Measurements from ENCODE around the gene GABARAPL2. TPM values are rescaled to one million over a fixed set of nuclear protein-coding genes. Genes with fewer than 3 reads are reported as not detected.
"Not testable (repeated sequence)": the region's sequence is repeated elsewhere in the genome, so short reads cannot be mapped to it uniquely, and the experiment has no call there.

GABARAPL2 gene
- total RNA-seq, 1 donor from 2014 or later: 70.4 TPM

DNA sequence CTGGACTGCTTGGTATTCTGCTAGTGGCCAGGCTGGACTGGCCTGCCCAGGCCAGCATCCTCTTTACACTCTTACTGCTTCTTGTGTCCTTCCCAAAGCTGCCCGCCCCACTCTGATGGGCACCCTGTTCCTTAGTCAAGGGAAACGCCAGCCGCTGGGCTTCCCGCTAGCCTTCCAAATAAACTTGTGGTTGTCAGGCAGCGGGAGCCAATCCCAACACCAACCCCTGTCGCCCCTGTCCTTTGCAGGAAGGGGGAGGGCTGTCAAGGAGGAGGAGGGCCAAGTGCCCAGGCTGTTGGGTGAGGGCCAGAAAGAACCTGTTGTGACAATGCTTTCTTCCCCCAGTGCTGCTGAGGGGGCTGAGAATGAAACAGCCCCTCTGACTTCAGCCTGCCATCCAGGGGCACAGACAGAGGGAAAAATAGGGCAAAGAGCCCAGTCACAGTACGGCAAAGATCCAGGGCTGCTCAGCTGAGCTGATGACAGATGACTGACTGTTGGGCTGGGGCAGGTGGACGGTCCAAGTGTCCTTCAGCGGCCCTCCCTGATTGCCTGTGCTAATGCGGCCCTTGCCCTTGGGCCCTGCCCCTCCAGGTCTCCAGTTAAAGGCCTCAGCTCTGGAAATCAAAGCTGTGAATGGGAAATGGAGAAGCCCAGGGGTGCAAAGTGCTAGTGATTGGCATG, 27.2 kb upstream of the GABARAPL2 start:
- H3K27me3 Mint-ChIP-seq; DNase-seq; intact Hi-C loops (cut with micrococcal nuclease); H3K4me1 Mint-ChIP-seq; H3K36me3 Mint-ChIP-seq (ENCODE audit: low read depth); H3K9me3 Mint-ChIP-seq; H3K27ac Mint-ChIP-seq; H3K4me3 Mint-ChIP-seq: not testable (repeated sequence)

DNA sequence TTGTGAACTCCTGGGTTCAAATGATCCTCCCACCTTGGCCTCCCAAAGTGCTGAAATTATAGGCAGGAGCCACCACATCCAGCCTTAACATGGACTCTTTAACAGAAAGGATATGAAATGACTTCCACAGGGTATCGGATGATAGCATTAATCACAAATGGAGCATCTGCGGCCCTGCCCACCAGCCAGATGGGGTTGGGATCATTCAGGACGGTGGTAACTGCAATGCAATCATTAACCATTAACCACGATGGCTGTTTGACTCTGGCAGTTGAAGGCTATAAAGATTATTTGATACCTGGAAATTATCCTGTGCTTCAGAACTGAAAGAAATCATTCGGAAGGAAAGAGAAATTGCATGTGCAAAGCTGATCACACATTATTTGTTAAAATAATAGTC, 24.9 kb upstream of the GABARAPL2 start:
- intact Hi-C loops (cut with micrococcal nuclease): no loop called here
- no peaks in the 10 kb centered on the region for H3K9me3 Mint-ChIP-seq
- DNase-seq: no peak
- no peaks in the 10 kb centered on the region for H3K27me3 Mint-ChIP-seq
- H3K36me3 Mint-ChIP-seq (ENCODE audit: low read depth): no peaks in the 10 kb centered on the region
- no peak overlapping the region for H3K4me3 Mint-ChIP-seq
- H3K27ac Mint-ChIP-seq: no peak overlapping the region
- peaks cover 4% of the 10 kb centered on the region for H3K4me1 Mint-ChIP-seq

DNA sequence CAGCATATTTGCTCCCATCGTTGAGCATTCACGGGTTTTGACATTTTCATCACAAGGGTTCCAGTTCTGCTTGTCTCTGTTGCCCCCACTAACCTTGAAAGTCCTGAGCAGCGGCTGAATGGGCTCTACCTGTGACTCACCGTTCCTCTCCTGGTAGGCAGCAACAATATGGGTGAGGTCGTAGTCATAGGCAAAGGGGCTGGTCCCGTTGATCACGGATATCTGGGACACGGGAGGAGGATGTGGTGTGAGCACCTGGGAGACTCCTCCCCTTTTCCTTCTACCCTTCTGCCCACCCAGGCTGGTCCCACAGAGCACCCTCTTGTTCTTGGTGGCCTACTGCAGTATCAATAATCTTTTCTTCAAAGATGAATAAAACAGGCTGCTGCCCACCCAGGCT, 23.7 kb upstream of the GABARAPL2 start:
- H3K27me3 Mint-ChIP-seq; H3K9me3 Mint-ChIP-seq; H3K4me1 Mint-ChIP-seq; H3K4me3 Mint-ChIP-seq; H3K36me3 Mint-ChIP-seq (ENCODE audit: low read depth); H3K27ac Mint-ChIP-seq; intact Hi-C loops (cut with micrococcal nuclease); DNase-seq: not testable (repeated sequence)

DNA sequence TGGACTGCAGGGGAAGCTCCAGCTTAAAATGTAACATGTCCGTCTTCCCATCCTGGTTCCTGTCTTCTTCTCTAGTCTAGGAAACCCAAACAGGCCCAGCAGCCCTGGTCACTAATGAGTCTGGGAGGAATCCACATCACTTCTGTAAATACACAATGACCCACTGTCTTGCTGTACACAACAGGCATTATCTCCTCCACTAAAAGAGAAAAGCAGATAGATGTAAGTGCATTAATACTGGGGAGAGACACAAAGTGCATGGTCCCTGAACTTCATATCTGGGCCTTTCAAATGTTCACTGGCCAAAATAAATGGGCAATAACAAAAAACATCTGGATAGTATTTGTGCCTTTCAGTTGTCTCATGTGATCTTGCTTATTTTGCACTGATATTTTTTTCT, 20.3 kb upstream of the GABARAPL2 start:
- H3K4me1 Mint-ChIP-seq; H3K9me3 Mint-ChIP-seq; H3K4me3 Mint-ChIP-seq; intact Hi-C loops (cut with micrococcal nuclease); DNase-seq; H3K36me3 Mint-ChIP-seq (ENCODE audit: low read depth); H3K27ac Mint-ChIP-seq; H3K27me3 Mint-ChIP-seq: not testable (repeated sequence)

DNA sequence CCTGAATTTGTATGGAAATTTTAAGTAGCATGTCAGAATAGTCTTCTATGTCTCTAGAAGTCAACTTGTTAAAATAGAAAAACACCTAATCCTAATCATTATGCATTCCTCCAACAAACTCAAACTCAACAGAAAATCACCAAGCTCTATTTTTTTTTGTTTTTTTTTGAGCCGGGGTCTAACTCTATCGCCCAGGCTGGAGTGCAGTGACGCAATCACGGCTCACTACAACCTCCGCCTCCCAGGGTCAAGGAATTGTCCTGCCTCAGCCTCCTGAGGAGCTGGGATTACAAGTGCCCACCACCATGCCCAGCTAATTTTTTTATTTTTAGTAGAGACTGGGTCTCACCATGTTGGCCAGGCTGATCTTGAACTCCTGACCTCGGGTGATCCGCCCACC, 19.9 kb upstream of the GABARAPL2 start:
- no peak for DNase-seq
- H3K27me3 Mint-ChIP-seq: no peaks in the 10 kb centered on the region
- no peaks in the 10 kb centered on the region for H3K9me3 Mint-ChIP-seq
- H3K4me3 Mint-ChIP-seq: no peak overlapping the region
- H3K4me1 Mint-ChIP-seq: peaks cover 3% of the 10 kb centered on the region
- no peaks in the 10 kb centered on the region for H3K36me3 Mint-ChIP-seq (ENCODE audit: low read depth)
- intact Hi-C loops (cut with micrococcal nuclease): no loop called here
- H3K27ac Mint-ChIP-seq: no peak overlapping the region

DNA sequence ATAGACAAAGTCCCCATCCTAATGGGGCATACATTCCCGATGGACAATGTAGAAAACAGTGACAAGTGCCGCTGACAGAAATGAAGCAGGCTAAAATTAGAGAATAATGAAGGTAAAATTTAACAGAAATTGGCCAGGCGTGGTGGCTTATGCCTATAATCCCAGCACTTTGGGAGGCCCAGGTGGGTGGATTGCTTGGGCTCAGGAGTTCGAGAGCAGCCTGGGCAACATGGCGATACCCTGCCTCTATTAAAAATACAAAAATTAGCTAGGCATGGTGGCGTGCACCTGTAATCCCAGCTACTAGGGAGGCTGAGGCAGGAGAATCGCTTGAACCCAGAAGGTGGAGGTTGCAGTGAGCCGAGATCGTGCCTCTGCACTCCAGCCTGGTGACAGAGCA, 17.7 kb upstream of the GABARAPL2 start:
- intact Hi-C loops (cut with micrococcal nuclease); H3K9me3 Mint-ChIP-seq; H3K36me3 Mint-ChIP-seq (ENCODE audit: low read depth): not testable (repeated sequence)

DNA sequence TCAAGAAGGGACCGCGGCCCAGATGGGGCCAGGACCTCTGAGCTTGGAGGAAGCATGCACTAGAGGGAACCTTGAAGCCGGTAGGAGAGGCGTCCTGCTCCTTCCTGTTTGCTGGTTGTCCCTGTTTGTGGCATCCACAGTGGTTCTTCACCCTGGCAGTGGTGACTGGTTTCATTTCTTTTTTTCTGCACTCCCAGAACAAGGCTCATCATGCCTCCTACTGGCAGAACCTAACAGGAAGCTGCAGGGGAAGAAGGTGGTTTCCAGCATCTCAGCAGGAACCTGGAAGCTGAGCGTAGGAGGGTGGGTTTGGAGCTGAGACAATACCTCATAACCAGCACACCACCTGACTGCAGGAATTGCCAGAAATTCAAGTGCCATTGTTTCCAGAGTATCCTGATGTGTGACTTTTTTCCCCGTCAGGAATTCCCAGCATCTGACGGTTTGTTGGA, 15.9 kb upstream of the GABARAPL2 start:
- DNase-seq: peak; percentile 85
- Mint-ChIP-seq H3K4me1 (peaks cover 5% of the 10 kb centered on the region), H3K4me3 (no peak overlapping the region), H3K9me3 (no peaks in the 10 kb centered on the region), H3K27ac (no peak overlapping the region), H3K27me3 (peaks cover 8% of the 10 kb centered on the region), H3K36me3 (ENCODE audit: low read depth) (no peaks in the 10 kb centered on the region)
- intact Hi-C loops (cut with micrococcal nuclease): loop anchor here (10.0 kb wide), 1 partner anchor 215 kb away; no protein-coding TSS in a partner anchor

More for the DNA sequence above, 17.7 kb upstream of the GABARAPL2 start:
- not testable (repeated sequence) for H3K4me3 Mint-ChIP-seq, H3K4me1 Mint-ChIP-seq, H3K27me3 Mint-ChIP-seq, H3K27ac Mint-ChIP-seq, DNase-seq

DNA sequence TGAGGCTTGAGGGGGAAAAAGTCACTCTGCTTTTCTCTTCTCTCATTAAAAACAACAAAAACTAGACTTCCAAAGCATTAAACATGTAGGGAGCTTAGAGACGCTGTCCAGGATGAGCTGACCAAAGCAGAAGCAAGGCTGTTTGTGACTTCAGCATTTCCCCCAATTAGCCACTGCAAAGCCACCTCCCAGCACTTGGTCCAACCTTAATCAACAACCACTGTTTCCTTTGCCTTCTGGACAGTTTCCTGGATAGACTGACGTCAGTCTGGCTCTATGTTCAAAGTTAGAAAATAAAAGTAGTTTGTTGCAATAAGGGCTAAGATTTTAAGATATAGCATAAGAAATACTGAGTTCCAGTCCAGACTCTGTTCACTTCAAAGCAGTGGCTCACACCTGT, 13.2 kb upstream of the GABARAPL2 start:
- Mint-ChIP-seq H3K27ac (no peak overlapping the region), H3K4me3 (no peak overlapping the region), H3K27me3 (peaks cover 9% of the 10 kb centered on the region), H3K4me1 (peaks cover 10% of the 10 kb centered on the region), H3K36me3 (ENCODE audit: low read depth) (no peaks in the 10 kb centered on the region), H3K9me3 (no peaks in the 10 kb centered on the region)
- DNase-seq: no peak
- intact Hi-C loops (cut with micrococcal nuclease): loop anchor here (10.0 kb wide), 1 partner anchor 212 kb away; no protein-coding TSS in a partner anchor

DNA sequence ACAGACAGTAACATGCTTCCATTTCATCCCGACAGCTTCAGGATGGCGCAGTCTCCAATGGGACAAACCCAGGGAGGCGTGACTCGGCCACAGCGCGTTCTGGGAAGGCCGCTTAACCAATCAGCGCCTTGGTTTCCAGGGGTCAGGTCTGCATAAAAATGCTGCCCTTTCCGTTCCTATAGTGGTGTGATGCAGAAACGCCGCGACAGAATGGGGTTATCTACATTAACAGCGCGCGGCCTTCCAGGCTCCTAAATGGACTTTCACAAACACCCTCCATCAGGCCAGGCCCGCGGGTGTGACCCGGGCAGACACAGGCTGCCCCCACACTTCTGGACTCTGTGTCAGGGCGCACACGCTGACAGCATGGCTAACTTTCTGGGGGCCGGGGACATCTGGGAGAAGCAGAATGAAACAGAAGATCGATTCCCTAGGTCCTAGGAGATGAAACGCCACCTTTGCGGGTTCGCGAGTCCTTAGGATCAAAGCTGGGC, 10.9 kb upstream of the GABARAPL2 start:
- peak overlapping the region; percentile 90 for H3K27ac Mint-ChIP-seq
- peaks cover 20% of the 10 kb centered on the region for H3K27me3 Mint-ChIP-seq
- DNase-seq: peak; percentile 69
- H3K4me3 Mint-ChIP-seq: peak overlapping the region; percentile 92
- H3K36me3 Mint-ChIP-seq (ENCODE audit: low read depth): no peaks in the 10 kb centered on the region
- no peaks in the 10 kb centered on the region for H3K9me3 Mint-ChIP-seq
- intact Hi-C loops (cut with micrococcal nuclease): loop anchor here (10.0 kb wide), 1 partner anchor 210 kb away; no protein-coding TSS in a partner anchor
- H3K4me1 Mint-ChIP-seq: peaks cover 8% of the 10 kb centered on the region

DNA sequence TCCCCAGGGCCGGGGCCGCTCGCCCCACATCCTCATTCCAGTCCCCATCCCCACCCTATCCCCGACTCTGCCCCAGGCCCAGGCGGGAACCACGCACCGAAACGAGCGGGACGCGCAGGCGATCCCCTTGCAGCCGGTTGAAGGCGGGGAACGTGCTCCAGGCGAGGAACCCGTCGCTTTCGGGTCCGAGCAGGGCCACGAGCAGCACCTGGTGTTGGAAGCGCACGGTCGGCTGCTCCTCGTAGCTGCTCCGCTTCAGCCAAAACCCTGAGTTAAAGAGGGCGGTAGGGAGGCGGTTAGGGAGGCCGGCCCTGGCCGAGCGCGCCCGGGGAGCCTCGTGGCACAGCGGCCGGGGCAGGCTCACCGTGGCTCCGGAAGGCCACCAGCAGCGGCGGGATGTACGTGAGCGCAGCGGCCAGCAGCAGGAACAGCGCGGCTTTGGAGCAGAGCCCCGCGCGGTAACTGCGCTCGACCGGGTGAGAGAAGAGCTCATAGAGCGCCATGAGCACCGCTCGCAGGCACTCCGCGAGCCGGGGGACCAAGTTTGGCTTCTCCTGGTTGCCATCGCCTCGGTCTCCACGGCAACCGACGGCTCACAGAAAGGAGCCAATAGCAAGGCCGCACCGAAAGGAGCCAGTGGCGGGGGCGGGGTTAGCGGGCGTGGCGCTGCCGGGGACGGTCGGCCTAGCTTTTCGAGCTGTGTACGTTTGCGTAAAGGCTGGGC, 10.3 kb upstream of the GABARAPL2 start, which contains the start of gene TMEM231:
Gene TMEM231, minus strand, starts transcription at position 546 of the 724 bp plus-strand sequence. Its CDS starts 43 bp downstream, at position 503.
- peaks cover 20% of the 10 kb centered on the region for H3K27me3 Mint-ChIP-seq

DNA sequence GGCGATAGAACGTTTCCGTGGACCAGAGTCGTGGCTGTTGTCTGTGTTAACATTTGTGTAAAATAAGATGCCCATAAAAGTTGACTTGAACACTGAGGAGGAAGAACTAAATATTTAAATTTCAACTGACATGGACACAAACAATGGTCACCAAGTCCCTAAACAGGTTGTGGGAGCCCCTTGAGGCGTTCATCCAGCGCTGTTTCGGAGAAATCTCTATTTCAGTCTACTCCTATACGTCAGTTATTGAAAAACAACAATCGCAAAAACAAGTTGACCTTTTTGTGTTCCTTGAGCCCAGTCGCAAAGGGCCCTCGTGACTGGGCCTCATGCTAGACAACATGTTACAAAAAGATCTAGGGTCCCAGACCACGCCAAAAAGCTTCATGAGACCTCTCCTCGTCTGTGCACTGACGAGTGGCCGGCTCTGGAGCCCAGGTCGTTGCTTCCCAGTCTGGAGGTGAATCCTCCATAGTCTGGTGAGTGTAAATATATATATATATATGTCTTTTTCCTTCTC, 9.7 kb upstream of the GABARAPL2 start:
- Mint-ChIP-seq H3K27me3 (peaks cover 20% of the 10 kb centered on the region), H3K4me1 (peaks cover 8% of the 10 kb centered on the region)

More for the DNA sequence above, 10.3 kb upstream of the GABARAPL2 start, which contains the start of gene TMEM231:
- DNase-seq: peak; percentile 99
- Mint-ChIP-seq H3K4me1 (peaks cover 8% of the 10 kb centered on the region), H3K36me3 (ENCODE audit: low read depth) (no peaks in the 10 kb centered on the region), H3K27ac (peak within 1 kb of the TSS; percentile 90), H3K4me3 (peak within 1 kb of the TSS; percentile 92), H3K9me3 (no peaks in the 10 kb centered on the region)
- intact Hi-C loops (cut with micrococcal nuclease): loop anchor here (1.0 to 10.0 kb wide), 7 partner anchors 10 to 209 kb away; partner anchors contain the start of genes ADAT1, CFDP1, GABARAPL2 and KARS1

DNA sequence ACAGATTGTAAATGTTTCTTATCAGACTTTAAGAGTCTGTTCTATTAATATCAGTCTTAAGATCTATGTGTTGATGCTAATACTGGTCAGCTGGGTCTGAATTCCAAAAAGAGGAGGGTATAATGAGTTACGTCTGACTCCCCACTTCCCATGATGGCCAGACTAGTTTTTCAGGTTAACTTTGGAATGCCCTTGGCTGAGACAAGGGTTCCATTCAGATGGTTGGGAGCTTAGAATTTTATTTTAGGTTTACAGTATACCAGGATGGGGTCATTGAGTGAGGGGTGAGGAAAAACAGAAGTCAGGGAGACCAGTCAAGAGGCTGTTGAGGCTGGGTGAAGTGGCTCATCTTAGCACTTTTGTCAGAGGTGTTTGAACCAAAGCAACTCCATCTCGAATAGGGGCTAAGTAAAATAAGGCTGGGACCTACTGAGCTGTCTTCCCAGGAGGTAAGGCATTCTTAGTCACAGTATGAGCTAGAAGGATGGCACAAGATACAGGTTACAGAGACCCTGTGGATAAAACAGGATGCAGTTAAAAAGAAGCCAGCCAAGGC, 7.3 kb upstream of the GABARAPL2 start:
- no peak for DNase-seq
- intact Hi-C loops (cut with micrococcal nuclease): loop anchor here (10.0 kb wide), 1 partner anchor 206 kb away; no protein-coding TSS in a partner anchor
- no peak overlapping the region for H3K27ac Mint-ChIP-seq
- H3K27me3 Mint-ChIP-seq: peaks cover 23% of the 10 kb centered on the region
- no peaks in the 10 kb centered on the region for H3K9me3 Mint-ChIP-seq
- H3K4me1 Mint-ChIP-seq: peaks cover 8% of the 10 kb centered on the region
- no peaks in the 10 kb centered on the region for H3K36me3 Mint-ChIP-seq (ENCODE audit: low read depth)
- no peak overlapping the region for H3K4me3 Mint-ChIP-seq

More for the DNA sequence above, 9.7 kb upstream of the GABARAPL2 start:
- Mint-ChIP-seq H3K9me3 (no peaks in the 10 kb centered on the region), H3K4me3 (peak overlapping the region; percentile 92), H3K27ac (peak overlapping the region; percentile 90), H3K36me3 (ENCODE audit: low read depth) (no peaks in the 10 kb centered on the region)
- intact Hi-C loops (cut with micrococcal nuclease): loop anchor here (1.0 to 10.0 kb wide), 7 partner anchors 10 to 208 kb away; partner anchors contain the start of genes ADAT1, CFDP1, GABARAPL2 and KARS1
- DNase-seq: no peak

DNA sequence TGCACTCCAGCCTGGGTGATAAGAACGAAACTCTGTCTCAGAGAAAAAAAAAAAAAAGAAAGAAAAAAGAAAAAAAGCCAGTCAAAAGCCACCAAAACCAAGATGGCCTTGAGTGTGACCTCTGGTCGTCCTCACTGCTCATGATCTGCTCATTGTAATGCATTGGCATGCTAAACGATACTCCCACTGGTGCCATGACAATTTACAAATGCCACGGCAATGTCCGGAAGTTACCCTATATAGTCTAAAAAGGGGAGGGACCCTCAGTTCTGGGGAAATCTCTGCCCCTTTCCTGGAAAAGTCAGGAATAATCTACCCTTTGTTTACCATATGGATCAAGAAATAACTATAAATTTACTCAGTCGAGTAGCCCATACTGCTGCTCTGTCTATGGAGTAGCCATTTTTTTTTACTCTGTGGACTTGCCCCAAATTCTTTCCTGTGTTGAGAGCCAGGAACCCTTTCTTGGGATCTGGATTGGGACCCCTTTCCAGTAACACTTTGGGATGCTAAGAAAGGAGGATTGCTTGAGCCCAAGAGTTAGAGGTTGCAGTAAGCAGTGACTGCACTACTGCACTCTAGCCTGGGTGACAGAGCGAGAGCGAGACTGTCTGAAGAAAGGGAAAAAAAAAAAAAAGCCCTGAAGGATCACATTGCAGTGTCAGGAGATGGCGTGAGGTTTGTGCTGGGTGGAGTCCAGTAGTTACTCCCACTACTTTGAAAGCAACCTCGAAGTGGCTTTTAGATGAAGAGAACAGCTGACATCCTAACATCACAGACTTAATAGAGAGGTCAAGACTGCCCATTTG, 6.4 kb upstream of the GABARAPL2 start:
- DNase-seq: no peak
- Mint-ChIP-seq H3K36me3 (ENCODE audit: low read depth) (no peaks in the 10 kb centered on the region), H3K27me3 (peaks cover 26% of the 10 kb centered on the region), H3K4me3 (no peak overlapping the region), H3K4me1 (peaks cover 9% of the 10 kb centered on the region), H3K9me3 (no peaks in the 10 kb centered on the region), H3K27ac (no peak overlapping the region)
- intact Hi-C loops (cut with micrococcal nuclease): loop anchor here (10.0 kb wide), 1 partner anchor 205 kb away; no protein-coding TSS in a partner anchor
